ENCODE measurements around the gene DDX25.

The DDX25 gene

DNA sequence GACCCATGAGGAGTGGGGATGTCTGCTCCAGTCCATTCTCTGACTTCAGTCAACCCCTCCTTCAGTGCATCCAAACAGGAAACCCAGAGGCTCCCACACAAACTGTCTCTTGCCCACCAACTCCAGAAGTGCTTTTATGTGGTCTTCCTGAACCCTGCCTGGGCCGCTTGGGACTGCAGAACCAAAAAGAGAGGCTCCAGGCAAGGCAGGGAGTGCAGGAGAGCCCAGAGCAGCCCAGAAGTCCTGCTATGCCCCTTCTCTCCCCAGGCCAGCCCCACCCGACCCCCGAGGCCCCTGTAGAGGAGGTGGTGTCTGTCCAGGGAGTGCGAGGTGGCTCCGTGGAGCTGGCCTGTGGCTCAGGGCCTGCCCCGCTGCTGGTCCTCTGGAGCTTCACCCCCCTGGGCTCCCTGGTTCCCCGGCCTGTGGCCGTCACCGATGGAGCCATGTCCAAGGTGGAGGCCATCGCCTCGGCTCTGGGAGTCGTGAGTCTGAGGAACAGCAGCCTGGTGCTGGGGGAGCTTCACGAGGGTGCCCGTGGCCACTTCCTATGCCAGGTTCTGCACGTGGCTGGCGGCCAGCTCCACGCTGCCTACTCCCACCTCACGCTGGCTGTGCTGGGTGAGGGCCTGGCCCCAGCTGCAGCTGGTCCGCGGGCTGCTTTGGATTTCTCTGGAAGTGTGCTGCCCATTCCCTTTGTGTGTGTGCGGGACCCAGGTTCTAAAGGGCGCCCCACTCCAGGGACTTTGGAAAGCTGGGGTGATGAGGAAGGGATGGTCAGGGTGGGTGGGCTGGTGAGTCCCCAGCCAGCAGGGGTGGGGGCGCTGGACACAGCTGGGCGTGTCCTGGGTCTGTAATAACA is 43.3 kb downstream of the DDX25 start:
- TF ChIP-seq, protein P1, sequence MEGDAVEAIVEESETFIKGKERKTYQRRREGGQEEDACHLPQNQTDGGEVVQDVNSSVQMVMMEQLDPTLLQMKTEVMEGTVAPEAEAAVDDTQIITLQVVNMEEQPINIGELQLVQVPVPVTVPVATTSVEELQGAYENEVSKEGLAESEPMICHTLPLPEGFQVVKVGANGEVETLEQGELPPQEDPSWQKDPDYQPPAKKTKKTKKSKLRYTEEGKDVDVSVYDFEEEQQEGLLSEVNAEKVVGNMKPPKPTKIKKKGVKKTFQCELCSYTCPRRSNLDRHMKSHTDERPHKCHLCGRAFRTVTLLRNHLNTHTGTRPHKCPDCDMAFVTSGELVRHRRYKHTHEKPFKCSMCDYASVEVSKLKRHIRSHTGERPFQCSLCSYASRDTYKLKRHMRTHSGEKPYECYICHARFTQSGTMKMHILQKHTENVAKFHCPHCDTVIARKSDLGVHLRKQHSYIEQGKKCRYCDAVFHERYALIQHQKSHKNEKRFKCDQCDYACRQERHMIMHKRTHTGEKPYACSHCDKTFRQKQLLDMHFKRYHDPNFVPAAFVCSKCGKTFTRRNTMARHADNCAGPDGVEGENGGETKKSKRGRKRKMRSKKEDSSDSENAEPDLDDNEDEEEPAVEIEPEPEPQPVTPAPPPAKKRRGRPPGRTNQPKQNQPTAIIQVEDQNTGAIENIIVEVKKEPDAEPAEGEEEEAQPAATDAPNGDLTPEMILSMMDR (IDR thresholded peaks at IDR 0.05): no peak
- Histone ChIP-seq H3K4me1 (peaks cover 1% of the 10 kb centered on the region), H3K79me2 (no peaks in the 10 kb centered on the region), H2AFZ (no peak overlapping the region), H3K4me3 (ENCODE audit: low read depth, low read length) (no peak overlapping the region), H3K9me3 (ENCODE audit: control insufficient read depth, low read length) (no peaks in the 10 kb centered on the region), H3K9ac (no peak overlapping the region), H3K36me3 (ENCODE audit: control insufficient read depth, insufficient read depth, low read length) (no peaks in the 10 kb centered on the region), H3K27ac (no peak overlapping the region), H3K27me3 (ENCODE audit: control insufficient read depth, insufficient read depth, low read length) (no peaks in the 10 kb centered on the region), H3K4me2 (ENCODE audit: low read length) (no peak overlapping the region)

DNA sequence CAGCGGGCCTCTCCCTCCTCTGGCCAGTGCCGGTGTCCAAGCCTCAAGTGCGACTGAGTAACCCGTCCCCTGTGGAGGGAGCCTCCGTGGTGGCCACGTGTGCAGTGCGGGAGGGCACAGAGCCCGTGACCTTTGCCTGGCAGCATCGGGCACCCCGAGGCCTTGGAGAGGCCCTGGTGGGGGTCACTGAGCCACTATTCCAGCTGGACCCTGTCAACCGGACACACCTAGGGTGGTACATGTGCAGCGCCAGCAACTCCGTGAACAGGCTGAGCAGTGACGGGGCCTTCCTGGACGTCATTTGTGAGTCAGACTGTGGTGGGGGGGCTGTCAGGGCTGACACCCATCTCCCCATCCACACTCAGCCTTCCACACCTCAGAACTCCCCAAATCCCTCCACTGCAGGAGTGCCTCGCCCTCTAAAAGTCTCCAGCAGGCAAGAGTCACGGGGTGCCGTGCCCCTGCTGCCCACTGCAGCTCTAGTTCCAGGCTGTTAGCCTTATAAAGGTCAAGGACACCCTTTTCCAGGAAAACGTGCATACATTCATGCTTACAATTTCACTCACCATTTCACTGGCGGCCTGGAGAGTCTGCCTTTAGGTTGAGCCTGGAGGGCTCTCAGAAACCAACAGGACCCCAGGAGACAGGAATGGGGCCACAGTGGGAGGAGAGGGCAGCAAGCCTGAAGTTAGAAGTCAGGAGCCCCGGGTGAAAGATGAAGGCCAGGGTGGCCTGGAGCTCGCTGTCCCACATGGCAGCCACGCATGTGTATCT is 44.2 kb downstream of the DDX25 start:
- Histone ChIP-seq H3K4me3 (ENCODE audit: low read depth, low read length) (no peak overlapping the region), H3K4me1 (peaks cover 4% of the 10 kb centered on the region), H3K36me3 (ENCODE audit: control insufficient read depth, insufficient read depth, low read length) (no peaks in the 10 kb centered on the region), H3K27ac (no peak overlapping the region), H3K9ac (no peak overlapping the region), H3K9me3 (ENCODE audit: control insufficient read depth, low read length) (no peaks in the 10 kb centered on the region), H3K79me2 (no peaks in the 10 kb centered on the region), H3K4me2 (ENCODE audit: low read length) (no peak overlapping the region), H3K27me3 (ENCODE audit: control insufficient read depth, insufficient read depth, low read length) (no peaks in the 10 kb centered on the region), H2AFZ (no peak overlapping the region)
- TF ChIP-seq, protein P1 (IDR thresholded peaks at IDR 0.05): no peak

DNA sequence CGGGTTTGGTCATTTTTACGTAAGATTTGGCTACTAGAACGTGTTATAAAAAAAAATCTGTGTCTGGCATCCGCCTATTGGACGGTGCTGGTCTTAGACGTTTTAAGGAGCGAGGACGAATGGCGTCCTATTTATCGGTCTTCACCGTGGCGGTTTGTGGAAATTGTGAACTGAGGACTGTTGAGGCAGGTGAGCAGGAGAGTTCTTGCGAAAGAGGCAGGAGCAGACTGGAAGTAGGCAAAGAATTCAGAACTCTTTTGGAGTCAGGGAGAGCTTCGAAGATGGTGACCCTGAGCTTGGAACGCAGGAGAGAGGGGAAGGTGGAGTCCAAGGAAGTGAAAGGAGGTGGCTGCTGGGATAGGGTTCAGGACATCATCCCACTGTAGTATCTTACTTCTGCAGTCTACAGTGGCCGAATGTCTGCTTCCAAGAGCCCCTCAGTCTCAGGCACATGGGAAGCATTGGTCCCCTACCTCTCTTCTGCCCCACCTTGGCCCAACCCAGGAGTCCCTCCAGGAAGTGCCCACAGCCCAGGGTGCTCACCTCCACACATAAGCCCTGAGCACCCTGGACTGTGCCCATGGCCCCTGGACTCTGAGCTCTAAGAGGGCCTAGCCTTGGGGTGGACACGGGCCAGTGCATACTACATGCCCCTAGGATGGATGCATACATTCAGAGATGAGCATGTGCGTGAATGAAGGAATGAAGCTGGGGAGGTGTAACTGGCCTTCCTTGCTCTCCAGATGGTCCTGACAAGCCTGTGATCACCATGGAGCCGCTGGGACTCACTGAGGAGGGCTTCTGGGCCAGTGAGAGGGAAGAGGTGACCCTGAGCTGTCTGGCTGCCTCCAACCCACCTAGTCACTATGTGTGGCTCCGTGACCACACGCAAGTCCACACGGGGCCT is 45.2 kb downstream of the DDX25 start:
- Histone ChIP-seq H3K9me3 (ENCODE audit: control insufficient read depth, low read length) (no peaks in the 10 kb centered on the region), H3K79me2 (no peaks in the 10 kb centered on the region), H3K4me2 (ENCODE audit: low read length) (no peak overlapping the region), H3K4me3 (ENCODE audit: low read depth, low read length) (no peak overlapping the region), H3K36me3 (ENCODE audit: control insufficient read depth, insufficient read depth, low read length) (no peaks in the 10 kb centered on the region), H2AFZ (no peak overlapping the region), H3K4me1 (peaks cover 4% of the 10 kb centered on the region), H3K9ac (no peak overlapping the region), H3K27ac (no peak overlapping the region), H3K27me3 (ENCODE audit: control insufficient read depth, insufficient read depth, low read length) (no peaks in the 10 kb centered on the region)
- TF ChIP-seq, protein P1 (IDR thresholded peaks at IDR 0.05): no peak

GRCh38 chr11:125950178-125950490 is 45.8 kb downstream of the DDX25 start:
- Histone ChIP-seq H3K4me3 (ENCODE audit: low read depth, low read length) (no peak overlapping the region), H3K27ac (no peak overlapping the region)
- TF ChIP-seq, protein P1 (IDR thresholded peaks at IDR 0.05): no peak

More at GRCh38 chr11:125950178-125950490, 45.8 kb downstream of the DDX25 start:
- Histone ChIP-seq H2AFZ (no peak overlapping the region), H3K4me1 (peaks cover 4% of the 10 kb centered on the region), H3K27me3 (ENCODE audit: control insufficient read depth, insufficient read depth, low read length) (no peaks in the 10 kb centered on the region), H3K9ac (no peak overlapping the region), H3K36me3 (ENCODE audit: control insufficient read depth, insufficient read depth, low read length) (no peaks in the 10 kb centered on the region), H3K79me2 (no peaks in the 10 kb centered on the region), H3K4me2 (ENCODE audit: low read length) (no peak overlapping the region), H3K9me3 (ENCODE audit: control insufficient read depth, low read length) (no peaks in the 10 kb centered on the region)

Data from parathyroid adenoma (tissue), 2 donors.